C4-2B (cell line): ENCODE data around the gene MSMO1.
"Not testable (repeated sequence)": the region's sequence is repeated elsewhere in the genome, so short reads cannot be mapped to it uniquely, and the experiment has no call there.

ENCODE experiments used
- H3K27ac ChIP-seq: fragments of 450-650 bp; 2 replicates; pipeline ENCODE4 v1.5.1; 2017
- CTCF ChIP-seq: fragments of 450-650 bp; conservative IDR thresholded peaks from 2 replicates; pipeline ENCODE4 v1.5.1; 2017; ENCODE audit warnings: mild to moderate bottlenecking
- ZFX ChIP-seq: fragments of 450-650 bp; IDR thresholded peaks from 2 replicates; pipeline ENCODE4 v1.6.1; 2017

MSMO1 gene

GRCh38 chr4:165327211-165328100, at the start of gene MSMO1:
Gene MSMO1, plus strand, starts transcription at chr4:165327669. Its CDS starts 5,702 bp downstream, at chr4:165333371.
- peak within 1 kb of the TSS; percentile 90 for H3K27ac ChIP-seq
- TF ChIP-seq CTCF (no peak), ZFX (peak; percentile 62)

GRCh38 chr4:165279531-165279930, 47.9 kb upstream of the MSMO1 start:
- H3K27ac ChIP-seq = not testable (repeated sequence)

GRCh38 chr4:165284697-165285096, 42.8 kb upstream of the MSMO1 start:
- H3K27ac ChIP-seq = not testable (repeated sequence)

GRCh38 chr4:165286619-165287340, 40.7 kb upstream of the MSMO1 start:
- H3K27ac ChIP-seq = not testable (repeated sequence)

GRCh38 chr4:165288226-165288625, 39.2 kb upstream of the MSMO1 start:
- no peak for TF ChIP-seq ZFX
- no peak for TF ChIP-seq CTCF
- no peak overlapping the region for H3K27ac ChIP-seq

- no peak overlapping the region for H3K27ac ChIP-seq
- TF ChIP-seq CTCF (peak; percentile 12; the same call in 1 of the 2 replicates), ZFX (no peak)
These were observed 38.6 kb upstream of the MSMO1 start for GRCh38 chr4:165288639-165289422.

GRCh38 chr4:165289423-165289785, 38.1 kb upstream of the MSMO1 start:
- H3K27ac ChIP-seq = no peak overlapping the region
- no peak for TF ChIP-seq ZFX
- TF ChIP-seq CTCF = no peak

- no peak overlapping the region for H3K27ac ChIP-seq
- TF ChIP-seq ZFX = no peak
- no peak for TF ChIP-seq CTCF
These were observed 34.4 kb upstream of the MSMO1 start for GRCh38 chr4:165293061-165293460.
